Heart left ventricle (tissue), 13 donors: ENCODE results near the gene DDX6.
"Not testable (repeated sequence)": the region's sequence is repeated elsewhere in the genome, so short reads cannot be mapped to it uniquely, and the experiment has no call there.

ENCODE experiments used
- CTCF ChIP-seq, 12 donors: fragments of 200-600 bp; sonication (generic) in 4 of 12; IDR thresholded peaks; one replicate each; pipeline versions ENCODE4 v1.5.0 to v1.8.0; 2018 to 2022; ENCODE audit warnings: antibody characterized with exemption in 12 of 12, mild to moderate bottlenecking in 5 of 12
- POLR2A ChIP-seq, 2 donors: fragments of 450-650 bp; IDR thresholded peaks; one replicate each; pipeline ENCODE4 v1.6.1; 2017; ENCODE audit warnings: antibody characterized with exemption in 2 of 2, mild to moderate bottlenecking in 2 of 2, moderate library complexity in 2 of 2
- donor health status: ischemic (EF 13 %, LVEDD 7.1; RV severe dilation, severe dysfunction).
- donor health status: DM: no; HTN: yes; CAD: no.
- donor health status: DM: no; HTN: no; CAD: no.
- donor health status: ischemic (EF 25% LVEDD 6.9; RV normal size, moderate dysfunction).
- donor health status: ischemic (EF 25% LVEDD 5.7; RV mildly dilated, moderate dysfunction).
- donor health status: ischemic (EF 35%, LVEDD 5.7; RV mildly dilated, moderate dysfunction).
- donor health status: nonischemic (EF 11% LVEDD 7.7; RV severe dilation, severe dysfunction).
- donor health status: DM: yes; HTN: yes; CAD: no.
- donor health status: PGD.
- donor health status: ischemic (EF 29% LVEDD 5.4; RV normal size, mild dysfunction).
- donor health status: nonischemic (EF 23%, LVEDD 6.1; RV moderate dilation, normal function).

- not testable (repeated sequence) for TF ChIP-seq CTCF, POLR2A (IDR thresholded peaks at IDR 0.05)
Measured at GRCh38 chr11:118718562-118718961, 72.4 kb downstream of the DDX6 start.
